HG02798 (cell line): Measurements from ENCODE around the gene ZNF709.
"Not testable (repeated sequence)": the region's sequence is repeated elsewhere in the genome, so short reads cannot be mapped to it uniquely, and the experiment has no call there.

ENCODE experiments used
- ATAC-seq: cut with Tn5 transposase; IDR thresholded peaks from one replicate; pipeline ENCODE4 v1.9.1; 2021; ENCODE audit warnings: mild to moderate bottlenecking; ENCODE audit not compliant: unreplicated experiment, poor library complexity

Gene ZNF709

DNA sequence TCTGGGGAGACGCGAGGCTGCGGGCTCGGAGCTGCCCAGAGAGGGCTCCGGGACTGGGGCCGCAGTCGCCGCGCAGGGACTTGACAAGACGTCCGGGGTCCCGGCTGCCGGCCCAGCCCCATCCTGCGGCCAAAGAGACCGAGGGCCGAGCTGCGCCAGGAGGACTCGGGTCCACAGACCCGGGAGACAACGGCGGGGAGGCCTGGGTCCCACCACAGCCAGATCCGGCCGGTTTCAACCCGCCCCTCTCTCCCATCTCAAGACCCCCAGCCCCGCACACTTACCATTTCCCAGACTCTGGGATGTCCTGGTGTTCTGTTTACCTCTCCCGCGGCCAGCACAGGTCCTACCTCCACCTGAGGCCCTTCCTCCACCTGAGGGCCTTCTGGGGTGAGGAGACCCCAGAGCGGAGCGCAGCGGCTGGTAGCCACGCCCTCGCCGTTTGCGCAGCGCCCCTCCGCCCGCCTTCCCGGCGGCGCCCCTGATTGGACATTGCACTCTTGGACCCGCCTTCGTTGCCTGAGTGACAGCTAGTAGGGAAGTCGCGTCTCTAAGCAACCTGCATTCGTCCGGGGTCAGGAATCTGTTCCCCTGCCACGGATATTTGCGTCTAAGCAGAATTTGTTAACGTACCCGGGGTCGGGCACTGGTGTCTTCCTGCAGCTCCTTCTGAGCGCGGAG, at the start of gene ZNF709:
Gene ZNF709, minus strand, starts transcription at position 446 of the 681 bp plus-strand sequence. Its CDS starts 159 bp downstream, at position 287.
- peak; percentile 99 for ATAC-seq

DNA sequence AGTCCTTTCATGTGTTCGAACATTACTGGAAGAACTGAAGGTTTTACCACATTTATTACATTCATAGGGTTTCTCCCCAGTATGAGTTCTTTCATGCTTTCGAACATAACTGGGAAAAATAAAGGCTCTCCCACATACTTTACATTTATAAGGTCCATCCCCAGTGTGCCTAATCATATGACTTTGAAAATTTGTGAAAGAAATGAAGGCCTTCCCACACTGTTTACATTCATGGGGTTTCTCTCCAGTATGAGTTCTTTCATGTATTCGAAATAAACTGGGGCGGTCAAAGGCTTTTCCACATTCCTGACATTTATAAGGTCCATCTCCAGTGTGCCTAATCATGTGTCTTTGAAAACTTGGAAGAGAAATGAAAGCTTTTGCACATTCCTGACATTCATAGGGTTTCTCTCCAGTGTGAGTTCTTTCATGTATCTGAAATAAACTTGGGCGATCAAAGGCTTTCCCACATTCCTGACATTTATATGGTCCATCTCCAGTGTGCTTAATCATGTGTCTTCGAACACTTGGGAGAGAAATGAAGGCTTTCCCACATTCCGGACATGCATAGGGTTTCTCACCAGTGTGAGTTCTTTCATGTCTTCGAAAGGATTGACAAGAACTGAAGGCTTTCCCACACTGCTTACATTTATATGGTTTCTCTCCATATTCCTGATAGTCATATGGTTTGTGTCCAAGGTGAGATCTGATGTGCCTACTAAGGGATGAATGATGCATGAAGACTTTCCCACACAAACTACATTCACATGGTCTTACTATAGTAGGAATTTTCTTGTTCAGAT, 42.6 kb upstream of the ZNF709 start:
- ATAC-seq, result no peak

DNA sequence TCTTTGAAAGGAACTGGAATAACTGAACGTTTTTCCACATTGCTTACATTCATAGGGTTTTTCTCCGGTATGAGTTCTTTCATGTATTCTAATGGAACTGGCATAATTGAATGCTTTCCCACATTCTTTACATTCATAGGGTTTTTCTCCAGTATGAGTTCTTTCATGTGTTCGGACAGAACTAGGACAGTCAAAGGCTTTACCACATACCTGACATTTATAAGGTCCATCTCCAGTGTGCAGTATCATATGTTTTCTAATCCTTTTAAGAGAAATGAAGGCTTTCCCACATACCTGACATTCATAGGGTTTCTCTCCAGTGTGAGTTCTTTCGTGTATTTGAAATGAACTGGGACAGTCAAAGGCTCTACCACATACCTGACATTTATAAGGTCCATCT, 41.9 kb upstream of the ZNF709 start:
- no peak for ATAC-seq

DNA sequence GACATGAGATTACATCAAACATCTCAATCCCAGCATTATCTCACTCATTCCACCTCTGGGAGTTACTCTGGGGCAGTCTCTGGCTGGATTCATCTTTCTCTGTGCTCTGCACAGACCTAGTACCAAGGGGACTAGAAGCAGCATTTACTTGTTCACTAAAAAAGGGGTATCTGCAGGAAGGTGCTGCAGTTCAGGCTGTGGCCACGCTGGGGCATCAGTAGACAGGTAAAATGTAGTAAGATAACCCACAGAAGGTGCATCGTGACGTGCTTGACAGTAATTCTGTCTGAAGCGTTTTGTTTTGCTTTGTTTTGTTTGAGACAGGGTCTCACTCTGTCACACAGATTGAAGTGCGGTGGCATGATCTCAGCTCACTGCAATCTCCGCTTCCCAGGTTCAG, 37.4 kb upstream of the ZNF709 start:
- no peak for ATAC-seq

DNA sequence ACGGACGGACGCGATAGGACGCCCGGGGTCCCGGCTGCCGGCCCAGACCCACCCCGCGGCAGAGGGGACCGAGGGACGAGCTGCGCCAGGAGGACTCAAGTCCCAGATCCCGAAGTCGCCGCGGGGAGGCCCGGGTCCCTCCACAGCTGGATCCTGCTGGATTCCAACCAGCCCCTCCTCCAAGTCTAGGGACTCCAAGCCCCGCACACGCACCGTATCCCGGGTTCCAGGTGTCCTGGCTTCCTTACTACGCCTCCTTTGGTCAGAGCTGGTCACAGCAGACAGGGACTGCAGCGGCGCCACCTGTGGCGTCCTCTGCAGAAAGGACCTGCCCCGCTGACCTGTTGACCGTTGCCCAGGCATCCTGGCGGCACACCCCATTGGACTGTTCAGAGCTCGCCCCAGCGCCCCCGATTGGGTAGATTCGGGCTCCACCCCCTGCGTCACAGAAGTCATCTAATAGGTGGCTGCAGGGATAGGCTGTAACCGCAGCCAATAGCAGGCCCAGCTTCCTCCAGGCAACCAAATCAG, 29.0 kb upstream of the ZNF709 start:
- no peak for ATAC-seq

DNA sequence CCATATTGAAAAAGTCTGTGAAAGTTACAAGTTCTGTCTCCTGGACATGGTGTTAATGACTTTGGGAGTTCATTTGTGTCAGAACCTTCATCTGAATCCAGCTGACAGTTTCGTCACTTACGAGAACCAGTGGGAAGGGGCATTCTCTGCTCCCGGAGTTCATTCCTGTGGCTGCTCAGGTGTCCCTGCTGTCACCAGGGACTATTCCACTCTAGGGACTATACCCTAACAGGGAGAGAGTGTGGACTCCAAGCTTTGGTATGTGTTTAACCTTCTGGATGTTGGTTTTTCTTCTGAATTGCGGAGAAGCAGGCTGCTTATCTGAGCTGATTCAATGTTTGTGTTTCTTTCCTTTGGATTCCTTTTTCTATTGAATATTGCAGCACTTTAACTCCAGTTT, 12.4 kb upstream of the ZNF709 start:
- no peak for ATAC-seq

DNA sequence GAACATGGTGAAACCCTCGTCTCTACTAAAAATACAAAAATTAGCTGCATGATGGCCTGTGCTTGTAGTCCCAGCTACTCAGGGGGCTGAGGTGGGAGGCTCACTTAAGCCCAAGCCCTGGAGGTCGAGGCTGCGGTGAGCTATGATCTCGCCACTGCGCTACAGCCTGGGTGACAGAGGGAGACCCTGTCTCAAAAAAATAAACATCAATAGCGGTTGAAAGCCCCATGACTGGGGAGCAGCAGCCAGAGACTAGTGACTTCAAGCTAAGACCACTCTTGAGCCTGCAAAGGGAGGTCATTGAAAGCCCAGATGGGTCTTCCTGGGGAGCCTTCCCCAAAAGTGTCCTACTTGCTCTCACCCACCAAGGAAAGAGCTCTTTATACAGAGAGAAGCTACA, 11.9 kb upstream of the ZNF709 start:
- ATAC-seq, result no peak

DNA sequence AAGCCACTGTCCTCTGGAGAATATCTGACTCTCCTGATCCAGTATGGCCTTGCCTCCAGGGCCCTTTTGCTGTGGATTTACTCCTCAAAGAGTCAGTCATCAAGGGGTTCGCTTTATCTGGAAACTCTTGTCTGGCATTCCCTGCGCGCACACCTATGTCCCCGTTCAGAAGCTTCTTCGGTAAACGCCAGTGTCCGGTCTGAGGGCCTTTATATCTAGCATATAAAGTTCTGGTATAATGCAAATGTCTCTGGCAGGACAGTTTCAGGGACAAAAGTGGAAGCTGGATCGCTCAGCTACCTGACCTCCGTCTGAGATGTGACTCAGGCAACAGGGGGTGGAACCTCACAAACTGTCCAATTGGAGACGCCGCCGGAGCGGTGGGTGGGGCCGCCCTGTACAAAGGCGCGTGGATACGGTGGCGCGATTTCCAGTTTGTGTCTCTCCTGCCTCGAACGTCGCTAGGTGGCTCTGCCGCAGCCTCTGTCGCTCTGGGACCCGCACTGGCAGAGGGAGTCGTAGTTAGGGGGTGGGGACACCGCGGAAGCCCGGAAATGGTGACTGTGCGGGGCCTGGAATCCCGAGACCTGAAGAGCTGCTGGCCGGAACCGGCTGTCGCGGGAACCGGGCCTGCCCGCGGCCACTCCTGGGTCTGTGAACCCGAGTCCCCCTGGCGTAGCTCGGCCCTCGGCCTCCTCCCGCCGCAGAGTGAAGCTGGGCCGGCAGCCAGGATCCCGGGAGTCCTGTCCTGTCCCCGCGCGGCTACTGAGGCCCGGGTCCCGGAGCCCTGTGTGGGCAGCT, 10.6 kb upstream of the ZNF709 start:
- peak; percentile 95 for ATAC-seq

DNA sequence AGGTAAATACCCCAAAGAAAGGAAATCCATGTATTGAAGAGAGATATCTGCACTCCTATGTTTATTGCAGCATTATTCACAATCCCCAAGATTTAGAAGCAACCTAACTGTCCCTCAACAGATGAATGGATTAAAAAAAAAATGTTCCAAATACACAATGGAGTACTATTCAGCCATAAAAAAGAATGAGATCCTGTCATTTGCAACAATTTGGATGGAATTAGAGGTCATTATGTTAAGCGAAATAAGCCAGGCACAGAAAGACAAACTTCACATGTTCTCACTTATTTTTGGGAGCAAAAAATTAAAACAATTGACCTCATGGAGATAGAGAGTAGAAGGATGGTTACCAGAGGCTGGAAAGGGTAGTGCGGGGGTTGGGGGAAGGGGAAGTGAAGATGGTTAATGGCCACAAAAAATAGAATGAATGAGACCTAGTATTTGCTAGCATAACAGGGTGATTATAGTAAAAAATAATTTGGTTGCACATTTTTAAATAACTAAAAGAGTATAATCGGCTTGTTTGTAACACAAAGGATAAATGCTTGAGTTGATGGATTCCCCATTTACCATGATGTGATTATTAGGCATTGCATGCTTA, 9.7 kb upstream of the ZNF709 start:
- ATAC-seq, result no peak

DNA sequence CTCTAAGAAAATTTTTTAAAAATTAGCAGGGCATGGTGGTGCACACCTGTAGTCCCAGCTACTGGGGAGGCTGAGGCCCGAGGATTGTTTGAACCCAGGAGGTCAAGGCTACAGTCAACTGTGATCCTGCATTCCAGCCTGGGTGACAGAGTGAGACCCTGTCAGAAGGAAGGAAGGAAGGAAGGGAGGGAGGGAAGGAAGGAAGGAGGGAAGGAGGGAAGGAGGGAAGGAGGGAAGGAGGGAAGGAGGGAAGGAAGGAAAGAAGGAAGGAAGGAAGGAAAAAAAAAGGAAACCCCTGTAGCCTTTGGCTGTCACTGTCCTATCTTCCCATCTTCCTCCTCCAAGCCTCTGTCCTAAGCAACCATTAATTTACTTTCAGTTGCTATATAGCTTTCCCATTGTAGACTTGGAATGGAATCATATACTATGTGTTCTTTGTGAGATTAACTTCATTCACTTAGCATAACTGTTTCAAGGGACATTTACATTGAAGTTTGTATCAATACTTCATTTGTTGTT, 1.7 kb upstream of the ZNF709 start:
- not testable (repeated sequence) for ATAC-seq

DNA sequence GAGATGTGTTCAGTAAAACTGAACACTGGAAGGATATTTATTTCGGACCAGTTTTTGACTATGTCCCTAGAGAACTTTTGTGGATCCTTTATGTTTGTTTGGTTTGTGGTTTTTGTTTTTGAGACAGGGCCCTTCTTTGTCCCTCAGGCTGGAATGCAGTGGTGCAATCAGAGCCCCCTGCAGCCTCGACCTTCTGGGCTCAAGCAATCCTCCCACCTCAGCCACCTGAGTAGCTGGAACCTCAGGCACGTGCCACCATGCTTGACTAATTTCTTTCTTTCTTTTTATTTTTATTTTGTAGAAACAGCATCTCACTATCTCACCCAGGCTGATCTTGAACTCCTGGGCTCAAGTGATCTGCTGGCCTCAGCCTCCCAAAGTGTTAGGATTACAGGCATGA, 955 bp upstream of the ZNF709 start:
- no peak for ATAC-seq

DNA sequence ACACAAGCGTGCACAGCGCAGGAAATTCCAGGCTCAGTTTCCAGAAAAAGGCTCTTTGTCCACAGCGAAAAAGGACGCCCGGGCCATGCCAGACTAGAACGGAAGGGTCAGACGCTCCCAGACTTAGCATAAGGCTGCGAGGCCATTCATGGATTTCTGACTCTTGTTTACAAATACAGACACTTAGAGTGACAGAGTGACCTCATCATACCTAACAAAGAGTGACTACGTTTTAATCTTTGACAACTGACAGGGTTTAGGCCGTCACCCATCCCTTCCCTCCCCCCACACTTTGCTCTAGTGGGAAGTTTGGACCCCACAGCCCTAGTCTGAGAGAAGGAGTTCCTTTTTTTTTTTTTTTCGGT, 418 bp upstream of the ZNF709 start:
- ATAC-seq, result no peak

DNA sequence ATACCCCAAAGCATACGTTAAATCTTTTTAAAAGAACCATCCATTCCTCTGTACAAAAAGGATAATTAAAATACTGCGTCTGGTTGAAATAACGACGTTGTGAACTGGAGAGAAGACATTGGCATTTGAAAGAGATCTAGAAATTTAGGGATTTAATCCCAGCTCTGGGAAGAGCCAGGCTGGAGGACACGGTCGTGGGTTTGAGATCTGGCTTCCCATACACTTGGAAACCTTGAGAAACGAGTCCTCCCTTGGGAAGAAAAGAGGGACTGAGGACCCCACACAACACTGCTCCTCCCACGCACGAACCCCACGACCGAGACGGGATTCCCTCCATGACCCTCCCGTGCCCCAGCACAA, 625 bp downstream of the ZNF709 start:
- ATAC-seq, result no peak

DNA sequence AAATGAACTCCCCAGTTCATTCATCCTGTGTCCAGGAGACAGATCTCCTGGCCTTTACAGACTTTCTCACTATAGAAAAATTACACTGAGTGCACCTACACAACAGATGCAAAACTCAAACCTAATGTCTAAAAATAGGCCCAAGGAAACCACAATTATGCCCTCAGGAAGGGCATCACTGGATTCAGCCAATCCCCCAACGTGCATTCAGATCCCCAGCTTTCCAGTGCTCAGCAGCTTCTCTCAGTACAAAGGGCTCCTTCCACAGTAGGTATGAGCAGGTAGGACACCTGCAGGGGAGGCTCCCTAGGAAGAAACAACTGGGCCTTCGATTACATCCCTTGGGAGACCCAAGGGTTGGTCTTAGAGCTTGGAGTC, 2.1 kb downstream of the ZNF709 start:
- no peak for ATAC-seq

DNA sequence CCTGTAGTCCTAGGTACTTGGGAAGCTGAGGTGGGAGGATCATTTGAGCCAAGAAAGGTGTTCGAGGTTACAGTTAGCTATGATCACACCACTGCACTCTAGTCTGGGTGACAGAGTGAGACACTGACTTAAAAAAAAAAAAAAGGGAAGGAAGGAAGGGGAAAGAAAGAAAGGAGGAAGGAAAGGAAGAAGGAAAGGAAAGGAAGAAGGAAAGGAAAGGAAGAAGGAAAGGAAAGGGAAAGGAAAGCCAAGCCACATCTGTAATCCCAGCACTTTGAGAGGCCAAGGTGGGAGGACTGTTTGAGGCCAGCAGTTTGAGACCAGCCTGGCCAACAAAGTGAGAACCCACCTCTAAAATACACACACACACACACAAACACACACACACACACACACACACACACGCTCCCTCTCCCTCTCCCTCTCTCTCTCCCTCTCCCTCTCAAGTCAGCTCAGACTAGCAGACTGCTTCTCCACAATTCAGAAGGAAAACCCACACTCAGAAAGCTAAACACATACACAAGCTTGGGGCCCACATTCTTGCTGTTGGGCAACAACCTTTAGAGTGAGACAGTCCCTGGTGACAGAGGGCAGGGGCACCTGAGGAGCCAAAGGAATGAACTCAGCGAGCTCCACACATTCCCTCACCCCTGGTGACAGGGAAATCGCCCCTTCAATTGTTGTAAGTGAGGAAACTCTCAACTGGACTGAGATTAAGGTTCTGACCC, 2.7 kb downstream of the ZNF709 start:
- ATAC-seq, result no peak

DNA sequence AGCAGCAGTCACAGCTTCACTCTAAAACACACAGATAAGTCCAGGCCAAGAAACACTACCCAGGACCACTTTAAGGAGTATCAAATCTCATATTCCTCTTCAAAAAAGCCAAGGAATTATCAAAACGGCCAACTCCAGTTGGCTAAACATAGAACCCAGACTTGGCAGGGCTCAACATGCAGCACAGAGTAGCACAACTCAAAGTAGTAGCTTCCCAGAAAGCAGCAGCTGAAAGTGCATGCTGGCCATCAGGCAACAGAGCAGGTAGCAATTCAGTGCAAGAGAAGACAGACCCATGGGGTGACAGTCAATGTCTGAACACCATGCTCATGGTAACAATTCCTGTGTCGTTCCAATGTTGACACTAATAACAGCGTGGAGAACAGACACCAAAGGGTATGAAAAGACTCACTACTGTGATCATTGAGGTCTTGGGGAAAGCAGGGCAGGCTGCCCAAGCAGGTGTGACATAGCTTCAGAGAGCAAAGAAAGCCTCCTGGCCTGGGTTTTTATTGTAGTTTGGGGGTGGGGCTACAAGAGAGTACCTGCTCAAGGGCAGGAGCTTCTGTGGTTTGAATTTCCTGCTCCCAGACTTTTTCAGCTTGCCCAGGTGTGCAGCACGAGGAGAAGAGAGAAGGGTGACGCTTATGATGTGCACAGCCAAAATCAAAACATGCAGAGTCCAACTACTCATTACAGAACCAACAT, 6.2 kb downstream of the ZNF709 start:
- no peak for ATAC-seq

DNA sequence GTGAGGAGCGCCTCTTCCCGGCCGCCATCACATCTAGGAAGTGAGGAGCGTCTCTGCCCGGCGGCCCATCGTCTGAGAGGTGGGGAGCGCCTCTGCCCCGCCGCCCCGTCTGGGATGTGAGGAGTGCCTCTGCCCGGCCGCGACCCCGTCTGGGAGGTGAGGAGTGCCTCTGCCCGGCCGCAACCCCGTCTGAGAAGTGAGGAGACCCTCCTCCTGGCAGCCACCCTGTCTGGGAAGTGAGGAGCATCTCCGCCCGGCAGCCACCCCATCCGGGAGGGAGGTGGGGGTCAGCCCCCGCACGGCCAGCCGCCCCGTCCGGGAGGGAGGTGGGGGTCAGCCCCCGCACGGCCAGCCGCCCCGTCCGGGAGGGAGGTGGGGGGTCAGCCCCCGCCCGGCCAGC, 17.0 kb downstream of the ZNF709 start:
- ATAC-seq, result not testable (repeated sequence)

DNA sequence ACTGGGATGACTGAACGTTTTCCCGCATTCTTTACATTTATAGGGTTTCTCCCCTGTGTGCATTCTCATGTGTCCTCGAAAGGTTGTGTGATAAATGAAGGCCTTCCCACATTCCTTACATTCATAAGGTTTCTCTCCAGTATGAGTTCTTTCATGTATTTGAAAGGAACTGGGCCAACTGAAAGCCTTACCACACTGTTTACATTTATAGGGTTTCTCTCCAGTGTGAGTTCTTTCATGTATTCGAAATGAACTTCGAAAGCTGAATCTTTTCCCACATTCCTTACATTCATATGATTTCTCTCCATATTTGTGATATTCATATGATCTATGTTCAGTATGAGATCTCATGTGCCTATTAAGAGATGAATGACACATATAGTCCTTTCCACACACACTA, 19.4 kb downstream of the ZNF709 start:
- ATAC-seq, result no peak

DNA sequence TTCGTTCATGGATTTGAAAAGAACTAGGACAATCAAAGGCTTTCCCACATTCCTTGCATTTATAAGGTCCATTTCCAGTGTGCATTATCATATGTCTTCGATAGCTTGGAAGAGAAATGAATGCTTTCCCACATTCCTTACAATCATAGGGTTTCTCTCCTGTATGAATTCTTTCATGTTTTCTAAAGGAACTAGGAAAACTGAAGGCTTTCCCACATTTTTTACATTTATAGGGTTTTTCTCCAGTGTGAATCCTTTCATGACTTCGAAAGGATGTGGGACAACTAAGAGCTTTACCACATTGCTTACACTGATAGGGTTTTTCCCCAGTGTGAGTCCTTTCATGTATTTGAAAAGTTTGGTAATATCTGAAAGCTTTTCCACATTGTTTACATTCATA, 19.8 kb downstream of the ZNF709 start:
- no peak for ATAC-seq
